Ovary (tissue), 9 donors: ENCODE measurements around the gene COLGALT1. TPM values are rescaled to one million over a fixed set of nuclear protein-coding genes. Genes with fewer than 3 reads are reported as not detected.

Experiments used
- DNase-seq, 5 donors: peaks; one replicate each; pipeline ENCODE4 v3.0.0-alpha.2; 2019 to 2020
- H3K27ac ChIP-seq, 2 donors: fragments of 200-600 bp; one replicate each; pipeline versions ENCODE4 v1.5.1 to v1.8.0; 2019 to 2022
- H3K27me3 ChIP-seq: fragments of 200-600 bp; one replicate; pipeline ENCODE4 v1.8.0; 2022
- H3K36me3 ChIP-seq: fragments of 200-600 bp; sonication (generic); one replicate; pipeline ENCODE4 v1.5.1; 2019
- H3K4me1 ChIP-seq: one replicate; pipeline ENCODE4 v1.8.1; 2013; ENCODE audit warnings: mild to moderate bottlenecking, moderate library complexity; ENCODE audit not compliant: insufficient read depth
- H3K4me3 ChIP-seq: fragments of 200-600 bp; sonication (generic); one replicate; pipeline ENCODE4 v1.5.1; 2017
- H3K9me3 ChIP-seq, 2 donors: fragments of 200-600 bp in 1 of 2; sonication (generic) in 1 of 2; one replicate each; pipeline versions ENCODE4 v1.5.1 to v1.8.1; 2013 to 2019; ENCODE audit warnings: mild to moderate bottlenecking in 1 of 2, moderate library complexity in 1 of 2
- EP300 ChIP-seq: sonication (generic); formaldehyde crosslinking; IDR thresholded peaks from one replicate; pipeline ENCODE4 v1.6.1; 2017; ENCODE audit warnings: antibody characterized with exemption
- POLR2A ChIP-seq: fragments of 450-650 bp; IDR thresholded peaks from one replicate; pipeline ENCODE4 v1.6.1; 2017; ENCODE audit warnings: antibody characterized with exemption, mild to moderate bottlenecking, moderate library complexity
- WGBS, 3 donors: extraction: QIAGEN DNeasy Blood & Tissue Kit in 1 of 3; methylation state at CpG; one replicate each; pipeline versions ENCODE4 v1.1.5 to v1.1.7; 2013 to 2017; 5-methylcytosine and 5-hydroxymethylcytosine counted together
- intact Hi-C, 4 donors: fragments of 100-400 bp; cut with DNase I; formaldehyde crosslinking; loops; one replicate each; pipeline versions ENCODE4 v1.11.0 to v1.15.1; 2022 to 2023
- polyA plus RNA-seq, 2 donors: library from polyadenylated mRNA; stranded (reverse); fragments of 200-250 nt in 1 of 2; fragments of 350-450 nt in 1 of 2; fragmentation: Illumina TruSeq in 1 of 2; extraction: RNeasy Lipid Tissue Mini Kit (QIAGEN cat#74804) in 1 of 2; gene quantifications; one replicate each; pipeline ENCODE4 v1.2.3, GENCODE V29; 2013 to 2014
- total RNA-seq, 7 donors: library from RNA; depleted of rRNA in 2 of 7; stranded (reverse); fragments of >200 nt in 2 of 7; fragmentation: NEBNext Ultra II Directional in 3 of 7; extraction: Animal tissue kit (Norgen Biotek cat#: 25700) in 3 of 7; gene quantifications; one replicate each; pipeline versions ENCODE4 v1.1.0 to v1.2.4, GENCODE V29; 2016 to 2023
- TF ChIP-seq, protein P1 (sequence below), 3 donors: fragments of 450-650 bp in 2 of 3; fragments of 200-600 bp in 1 of 3; IDR thresholded peaks; one replicate each; pipeline versions ENCODE4 v1.5.1 to v1.8.0; 2016 to 2022; ENCODE audit warnings: antibody characterized with exemption in 3 of 3, mild to moderate bottlenecking in 1 of 3
- donor health status: DM: no; HTN: no; CAD: no; lungs with moderate emphysema.
- donor health status: DM: no; HTN: no; CAD: no.
- donor health status: Bipolar disorder and iron deficiency.
- donor health status: DM: yes; HTN: yes; CAD: no.
- donor health status: DM: no; HTN: no; CAD: no.
- donor health status: DM: yes; HTN: yes; CAD: no.

COLGALT1 gene
- total and polyA plus RNA-seq, 9 donors = 30.4 to 75.2 (median 45.2) TPM

DNA sequence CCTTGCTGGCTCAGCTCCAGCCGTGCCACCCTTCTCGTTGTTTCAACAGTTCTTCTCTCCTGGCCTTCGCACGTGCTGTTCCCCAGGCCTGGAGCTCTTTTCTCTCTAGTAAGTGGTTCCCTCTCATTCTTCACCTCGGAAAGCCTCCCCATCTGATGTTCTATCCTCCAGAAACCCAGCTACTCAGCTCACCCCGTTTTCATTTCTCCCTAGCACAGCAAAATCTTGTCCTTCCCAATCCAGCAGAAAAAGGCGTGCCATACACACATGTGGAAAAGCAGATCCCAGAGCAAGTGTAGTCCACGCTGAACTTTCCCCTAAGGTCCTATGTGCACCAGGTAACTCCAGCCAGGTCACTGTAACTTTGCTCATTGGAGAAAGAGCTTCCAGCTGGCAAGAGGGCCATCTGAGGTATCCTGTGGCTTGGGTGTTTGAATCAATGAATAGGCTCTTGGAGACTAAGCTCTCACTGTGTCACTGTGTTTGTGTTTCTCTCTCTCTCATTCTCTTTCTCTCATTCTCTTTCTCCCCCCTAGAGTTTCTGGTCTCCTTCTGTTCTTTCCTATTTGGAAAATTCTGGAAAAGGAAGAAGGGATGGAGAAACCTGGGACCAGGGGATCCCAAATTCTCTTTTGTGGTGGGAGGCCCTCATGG, 49.0 kb downstream of the COLGALT1 start:
- no peak overlapping the region for H3K4me3 ChIP-seq
- H3K27ac ChIP-seq = no peak overlapping the region
- no peak for DNase-seq
- WGBS, 3 donors = 57 to 62% (median 61%) methylated on average over 8 of the region's 8 CpGs
- peaks cover 7% of the 10 kb centered on the region for H3K4me1 ChIP-seq
- no peaks in the 10 kb centered on the region for H3K9me3 ChIP-seq
- no peaks in the 10 kb centered on the region for H3K36me3 ChIP-seq
- TF ChIP-seq EP300 (no peak), POLR2A (no peak)
- TF ChIP-seq, protein P1, sequence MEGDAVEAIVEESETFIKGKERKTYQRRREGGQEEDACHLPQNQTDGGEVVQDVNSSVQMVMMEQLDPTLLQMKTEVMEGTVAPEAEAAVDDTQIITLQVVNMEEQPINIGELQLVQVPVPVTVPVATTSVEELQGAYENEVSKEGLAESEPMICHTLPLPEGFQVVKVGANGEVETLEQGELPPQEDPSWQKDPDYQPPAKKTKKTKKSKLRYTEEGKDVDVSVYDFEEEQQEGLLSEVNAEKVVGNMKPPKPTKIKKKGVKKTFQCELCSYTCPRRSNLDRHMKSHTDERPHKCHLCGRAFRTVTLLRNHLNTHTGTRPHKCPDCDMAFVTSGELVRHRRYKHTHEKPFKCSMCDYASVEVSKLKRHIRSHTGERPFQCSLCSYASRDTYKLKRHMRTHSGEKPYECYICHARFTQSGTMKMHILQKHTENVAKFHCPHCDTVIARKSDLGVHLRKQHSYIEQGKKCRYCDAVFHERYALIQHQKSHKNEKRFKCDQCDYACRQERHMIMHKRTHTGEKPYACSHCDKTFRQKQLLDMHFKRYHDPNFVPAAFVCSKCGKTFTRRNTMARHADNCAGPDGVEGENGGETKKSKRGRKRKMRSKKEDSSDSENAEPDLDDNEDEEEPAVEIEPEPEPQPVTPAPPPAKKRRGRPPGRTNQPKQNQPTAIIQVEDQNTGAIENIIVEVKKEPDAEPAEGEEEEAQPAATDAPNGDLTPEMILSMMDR (IDR thresholded peaks at IDR 0.05) = no peak
- intact Hi-C loops = loop anchor here in 3 of 4 donors (5.0 to 10.0 kb wide), 3 partner anchors 160 to 250 kb away; partner anchors contain the start of gene RPL18A (in 1 of the 3)
- H3K27me3 ChIP-seq = no peaks in the 10 kb centered on the region

DNA sequence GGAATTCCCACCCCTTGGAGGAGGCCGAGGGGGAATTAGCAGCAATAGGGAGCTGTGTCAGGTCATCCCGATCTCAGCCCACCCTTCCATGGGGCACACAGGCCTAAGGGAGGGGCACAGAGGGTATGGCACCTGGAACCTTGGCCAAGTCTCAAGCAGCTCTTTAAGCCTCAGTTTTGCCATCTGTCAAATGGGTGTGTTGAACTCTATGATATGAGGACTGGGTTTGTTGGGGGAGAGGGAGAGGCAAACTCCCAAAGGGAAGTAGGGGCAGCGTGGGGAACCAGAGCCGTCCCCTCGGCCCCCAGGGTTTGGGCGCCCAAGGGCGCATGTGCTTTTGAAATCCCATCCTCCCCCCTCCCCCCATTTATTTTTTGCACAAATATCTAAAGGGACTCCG, 49.7 kb downstream of the COLGALT1 start:
- Histone ChIP-seq H3K4me1 (peaks cover 7% of the 10 kb centered on the region), H3K9me3 (no peaks in the 10 kb centered on the region), H3K27ac (no peak overlapping the region), H3K27me3 (no peaks in the 10 kb centered on the region), H3K36me3 (no peaks in the 10 kb centered on the region), H3K4me3 (no peak overlapping the region)
- DNase-seq = peak in 1 of 5 donors; percentile 31
- no peak for TF ChIP-seq POLR2A
- TF ChIP-seq, protein P1 (IDR thresholded peaks at IDR 0.05) = no peak
- no peak for TF ChIP-seq EP300
- 84 to 88% (median 85%) methylated on average over 8 of the region's 8 CpGs for WGBS, 3 donors
- intact Hi-C loops = loop anchor here in 3 of 4 donors (5.0 to 10.0 kb wide), 3 partner anchors 160 to 250 kb away; partner anchors contain the start of gene RPL18A (in 1 of the 3)

DNA sequence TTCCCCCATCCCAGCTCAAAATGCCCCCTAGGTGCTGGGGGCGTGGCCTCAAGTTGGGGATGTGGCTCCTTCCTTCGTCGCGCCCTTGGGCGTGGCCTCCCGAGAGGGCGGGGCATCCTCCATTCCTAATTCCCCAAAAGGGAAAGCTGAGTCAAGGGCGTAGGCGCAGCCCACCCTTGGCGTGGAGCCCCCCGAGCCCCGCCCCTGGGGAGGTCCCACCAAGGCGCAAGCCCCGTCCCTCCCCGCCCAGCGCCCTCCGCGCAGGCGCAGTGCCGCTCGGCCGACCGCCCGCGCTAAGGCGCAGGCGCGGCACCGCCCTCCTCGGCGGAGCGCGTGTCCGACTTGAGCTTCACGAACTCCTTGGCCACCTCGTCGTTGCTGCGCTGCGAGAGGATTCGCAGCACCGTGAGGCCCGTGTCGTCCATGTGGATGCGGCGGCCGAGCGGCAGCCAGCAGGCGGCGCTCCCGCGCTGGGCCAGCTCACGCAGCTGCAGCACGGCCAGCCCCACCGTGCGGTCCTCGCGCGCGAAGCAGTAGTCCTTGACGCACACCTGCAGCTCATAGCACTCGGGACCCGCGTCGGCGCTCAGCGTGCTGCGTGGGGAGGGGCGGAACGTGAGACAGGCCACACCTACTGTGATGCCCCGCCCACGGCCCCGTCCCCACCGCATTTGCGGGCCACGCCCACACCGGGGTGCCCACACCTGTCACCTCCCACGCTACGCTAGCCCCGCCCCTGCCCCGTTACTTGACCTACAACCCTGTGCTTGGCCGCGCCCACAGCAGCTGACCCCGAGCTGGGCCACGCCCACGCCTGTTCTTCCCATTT, 50.5 kb downstream of the COLGALT1 start:
- peak overlapping the region; percentile 21 to 60 for H3K27ac ChIP-seq
- H3K27me3 ChIP-seq = no peaks in the 10 kb centered on the region
- peak overlapping the region; percentile 1 for H3K4me3 ChIP-seq
- TF ChIP-seq EP300 (no peak), POLR2A (no peak)
- TF ChIP-seq, protein P1 (IDR thresholded peaks at IDR 0.05) = peak; percentile 62 to 98 (median 95)
- intact Hi-C loops = loop anchor here in 3 of 4 donors (5.0 to 10.0 kb wide), 3 partner anchors 159 to 249 kb away; partner anchors contain the start of gene RPL18A (in 1 of the 3)
- peak; percentile 86 to 91 (median 87) for DNase-seq
- no peaks in the 10 kb centered on the region for H3K36me3 ChIP-seq
- no peaks in the 10 kb centered on the region for H3K9me3 ChIP-seq
- peaks cover 7% of the 10 kb centered on the region for H3K4me1 ChIP-seq
- WGBS, 3 donors = 1% methylated on average over 29 to 85 of the region's 85 CpGs

DNA sequence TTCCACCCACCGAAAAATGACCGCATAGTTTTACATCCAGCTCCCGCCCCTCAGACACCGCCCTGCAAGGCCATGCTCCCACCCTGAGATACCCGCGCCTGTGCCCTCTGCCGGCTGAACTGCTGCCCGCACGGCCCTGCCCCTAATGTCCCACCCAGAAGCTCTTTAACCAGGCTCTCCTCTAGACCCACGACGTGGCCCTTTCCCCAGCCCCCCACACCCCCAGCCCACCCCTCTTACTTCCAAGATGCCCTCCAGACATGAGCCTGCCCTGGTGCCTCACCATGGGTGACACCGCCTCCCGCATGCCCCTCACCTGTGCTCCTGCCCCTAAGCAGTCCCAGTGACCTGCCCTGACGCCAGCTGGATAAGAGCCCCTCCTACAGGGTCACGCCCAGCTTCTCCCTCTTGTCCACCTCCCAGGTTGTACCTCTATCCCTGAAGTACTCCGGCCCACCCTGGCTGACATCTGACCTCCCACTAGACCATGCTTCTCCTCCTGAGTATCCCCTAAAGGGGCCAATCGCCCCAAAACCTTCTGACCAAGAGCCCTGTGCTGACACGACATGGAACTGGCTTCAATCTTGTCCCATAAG, 51.2 kb downstream of the COLGALT1 start:
- WGBS, 3 donors = 22 to 27% (median 23%) methylated on average over 18 of the region's 18 CpGs
- peak overlapping the region; percentile 1 for H3K4me3 ChIP-seq
- H3K4me1 ChIP-seq = peaks cover 7% of the 10 kb centered on the region
- TF ChIP-seq EP300 (no peak), POLR2A (no peak)
- TF ChIP-seq, protein P1 (IDR thresholded peaks at IDR 0.05) = no peak
- no peaks in the 10 kb centered on the region for H3K27me3 ChIP-seq
- H3K27ac ChIP-seq = peak overlapping the region in 1 of 2 donors; percentile 60
- H3K9me3 ChIP-seq = no peaks in the 10 kb centered on the region
- H3K36me3 ChIP-seq = no peaks in the 10 kb centered on the region
- intact Hi-C loops = loop anchor here in 3 of 4 donors (5.0 to 10.0 kb wide), 3 partner anchors 158 to 248 kb away; partner anchors contain the start of gene RPL18A (in 1 of the 3)
- DNase-seq = peak in 2 of 5 donors; percentile 23 to 38
